Keratinocyte (primary cell): ENCODE data around the gene NEK6. TPM values are rescaled to one million over a fixed set of nuclear protein-coding genes. Genes with fewer than 3 reads are reported as not detected.

Experiments used
- DNase-seq: peaks from one replicate; pipeline ENCODE4 v3.0.0-alpha.2; 2011; ENCODE audit warnings: low read depth, missing footprints, low spot score
- FAIRE-seq: peaks from 2 replicates; lab custom pipeline; 2011; peaks lifted over from hg19 to GRCh38; lab: Jason Lieb, UNC
- H2AFZ ChIP-seq: 2 replicates; pipeline ENCODE4 v1.6.0; 2012; ENCODE audit warnings: low read length, control low read depth, inconsistent platforms; ENCODE audit not compliant: control insufficient read depth
- H3K27ac ChIP-seq: 2 replicates; pipeline ENCODE4 v1.5.1; 2011; ENCODE audit warnings: low read length; ENCODE audit not compliant: control insufficient read depth, insufficient read depth
- H3K27me3 ChIP-seq: 3 replicates; pipeline ENCODE4 v1.6.0; 2011; ENCODE audit warnings: low read length; ENCODE audit not compliant: control insufficient read depth, insufficient read depth; ENCODE audit errors: extremely low read depth
- H3K36me3 ChIP-seq, 2 experiments: 2 replicates in 1 of 2; 3 replicates in 1 of 2; pipeline ENCODE4 v1.5.1; 2011; ENCODE audit warnings: low read length in 2 of 2, mild to moderate bottlenecking in 1 of 2; ENCODE audit not compliant: control insufficient read depth in 2 of 2, insufficient read depth in 2 of 2; ENCODE audit errors: extremely low read depth in 1 of 2
- H3K4me1 ChIP-seq: 3 replicates; pipeline ENCODE4 v1.5.1; 2011; ENCODE audit warnings: low read length; ENCODE audit not compliant: control insufficient read depth, insufficient read depth; ENCODE audit errors: extremely low read depth
- H3K4me2 ChIP-seq: 3 replicates; pipeline ENCODE4 v1.6.0; 2011; ENCODE audit warnings: low read depth, low read length; ENCODE audit not compliant: control insufficient read depth, insufficient read depth; ENCODE audit errors: extremely low read depth
- H3K4me3 ChIP-seq, 3 experiments: fragments of 200-600 bp in 1 of 3; sonication (generic) in 1 of 3; 2 replicates in 2 of 3; 3 replicates in 1 of 3; pipeline ENCODE4 v1.5.1; 2011 to 2016; ENCODE audit warnings: low read length in 3 of 3, mild to moderate bottlenecking in 3 of 3, control low read depth in 2 of 3, inconsistent platforms in 1 of 3, low read depth in 1 of 3, mixed read lengths in 1 of 3, mixed run types in 1 of 3, moderate library complexity in 1 of 3; ENCODE audit not compliant: control insufficient read depth in 2 of 3, insufficient read depth in 2 of 3; ENCODE audit errors: extremely low read depth in 1 of 3
- H3K79me2 ChIP-seq: 2 replicates; pipeline ENCODE4 v1.6.0; 2012; ENCODE audit warnings: low read length; ENCODE audit not compliant: control insufficient read depth, insufficient read depth
- H3K9ac ChIP-seq: 3 replicates; pipeline ENCODE4 v1.6.0; 2011; ENCODE audit warnings: low read length; ENCODE audit not compliant: control insufficient read depth, insufficient read depth; ENCODE audit errors: extremely low read depth
- H3K9me1 ChIP-seq: 3 replicates; pipeline ENCODE4 v1.6.0; 2011; ENCODE audit warnings: low read length; ENCODE audit not compliant: control insufficient read depth, insufficient read depth; ENCODE audit errors: extremely low read depth
- H3K9me3 ChIP-seq: 2 replicates; pipeline ENCODE4 v1.5.1; 2012; ENCODE audit warnings: low read depth, low read length; ENCODE audit not compliant: control insufficient read depth
- H4K20me1 ChIP-seq: 3 replicates; pipeline ENCODE4 v1.6.0; 2011; ENCODE audit warnings: low read length; ENCODE audit not compliant: control insufficient read depth, insufficient read depth; ENCODE audit errors: extremely low read depth
- EZH2 ChIP-seq: IDR thresholded peaks from one replicate; pipeline ENCODE4 v1.6.1; 2012; ENCODE audit warnings: inconsistent platforms, mild to moderate bottlenecking, low read length, moderate library complexity
- dilution Hi-C: fragments of 300-500 bp; cut with MboI; formaldehyde crosslinking; loops from one replicate; pipeline ENCODE4 v1.7.0; 2020; ENCODE audit warnings: low sequenced_read_pairs; ENCODE audit not compliant: extremely low pct_ligation_motif_present
- polyA plus RNA-seq, 5 experiments: library from polyadenylated mRNA; depleted of rRNA in 3 of 5; stranded (reverse) in 3 of 5; stranded (forward) in 1 of 5; unstranded in 1 of 5; fragments of >200 nt; gene quantifications; 1 replicate in 1 of 5; 2 replicates in 3 of 5; 3 replicates in 1 of 5; pipeline versions ENCODE4 v1.2.1 to v1.2.3, GENCODE V29; 2011 to 2012; ENCODE audit warnings: missing spikeins in 2 of 5, low read depth in 1 of 5, low replicate concordance in 1 of 5
- TF ChIP-seq, protein P1 (sequence below), 3 experiments: IDR thresholded peaks in 1 of 3; conservative IDR thresholded peaks in 1 of 3; optimal IDR thresholded peaks in 1 of 3; 2 replicates in 2 of 3; 3 replicates in 1 of 3; pipeline versions ENCODE3 to v1.5.1; 2011; ENCODE audit warnings: low read length in 3 of 3, mild to moderate bottlenecking in 3 of 3, moderate library complexity in 2 of 3, control low read depth in 1 of 3, inconsistent platforms in 1 of 3; ENCODE audit not compliant: insufficient read depth in 2 of 3; ENCODE audit errors: extremely low read depth in 1 of 3

NEK6 gene
- polyA plus RNA-seq, 1 donor (not counting 4 experiments of a cell fraction or from before 2014, with no cell fraction given) = 56.4 TPM

DNA sequence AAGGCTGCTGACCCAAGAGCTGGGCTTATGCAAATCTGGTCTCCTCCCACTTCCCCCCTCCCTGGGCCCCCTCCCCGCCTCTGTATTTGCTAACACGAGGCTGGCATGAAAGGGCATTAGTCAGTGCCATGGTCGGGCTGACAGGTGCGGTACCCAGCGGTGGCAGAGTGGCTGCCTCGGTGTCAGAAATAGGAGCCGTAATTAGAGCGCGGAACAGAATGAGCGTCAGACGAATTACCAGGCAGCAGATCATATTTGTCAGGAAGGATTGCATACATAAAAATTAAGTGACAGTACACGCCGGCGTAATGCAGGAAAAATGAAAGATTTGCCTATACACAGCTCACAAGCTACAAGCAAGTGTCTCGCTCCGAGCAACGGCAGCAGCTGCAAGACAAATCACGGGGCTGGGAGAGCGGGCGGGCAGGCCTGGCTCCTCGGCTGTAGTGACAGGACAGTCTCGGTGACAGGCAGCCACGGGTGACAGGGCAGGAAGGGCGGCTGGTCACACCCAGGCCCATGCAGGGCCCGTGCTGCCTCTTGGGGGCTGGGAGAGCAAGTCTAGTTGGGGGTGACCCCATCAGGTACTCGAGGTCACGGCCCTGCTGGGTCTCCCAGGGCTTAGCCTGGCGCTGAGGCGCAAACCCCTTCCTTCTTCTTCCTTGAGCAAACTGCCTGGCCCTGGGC lies 72.4 kb downstream of the NEK6 start:
- dilution Hi-C loops = no loop called here
- no peak for FAIRE-seq
- no peak for TF ChIP-seq EZH2

DNA sequence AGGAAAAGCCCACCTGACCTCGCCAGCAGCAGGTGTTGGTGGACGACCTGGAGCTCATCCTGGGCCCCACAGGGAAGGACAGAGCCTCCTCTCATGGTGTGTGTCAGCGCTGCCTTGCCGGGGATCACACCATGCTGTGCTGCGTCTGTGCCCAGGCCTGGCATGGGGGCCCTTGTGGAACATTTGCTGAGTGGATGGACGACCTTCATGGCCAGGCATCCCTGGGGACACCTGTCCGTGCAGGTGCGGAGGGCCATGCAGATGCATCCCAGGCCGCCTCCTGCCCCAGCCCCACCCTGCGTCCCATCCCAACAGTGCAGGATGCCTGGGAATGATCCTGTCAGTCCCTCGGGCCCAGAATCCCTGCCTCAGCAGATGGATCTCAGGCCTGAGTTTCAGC lies 73.8 kb downstream of the NEK6 start:
- Histone ChIP-seq H3K27ac (no peak overlapping the region), H3K36me3 (peaks cover 10 to 29% of the 10 kb centered on the region in 2 experiments), H4K20me1 (no peaks in the 10 kb centered on the region), H3K79me2 (no peaks in the 10 kb centered on the region), H3K4me2 (no peak overlapping the region), H3K4me1 (no peaks in the 10 kb centered on the region), H3K9me3 (no peaks in the 10 kb centered on the region), H2AFZ (no peak overlapping the region), H3K9ac (no peak overlapping the region), H3K9me1 (no peaks in the 10 kb centered on the region), H3K27me3 (no peaks in the 10 kb centered on the region), H3K4me3 (no peak overlapping the region)
- no peak for TF ChIP-seq EZH2
- TF ChIP-seq, protein P1, sequence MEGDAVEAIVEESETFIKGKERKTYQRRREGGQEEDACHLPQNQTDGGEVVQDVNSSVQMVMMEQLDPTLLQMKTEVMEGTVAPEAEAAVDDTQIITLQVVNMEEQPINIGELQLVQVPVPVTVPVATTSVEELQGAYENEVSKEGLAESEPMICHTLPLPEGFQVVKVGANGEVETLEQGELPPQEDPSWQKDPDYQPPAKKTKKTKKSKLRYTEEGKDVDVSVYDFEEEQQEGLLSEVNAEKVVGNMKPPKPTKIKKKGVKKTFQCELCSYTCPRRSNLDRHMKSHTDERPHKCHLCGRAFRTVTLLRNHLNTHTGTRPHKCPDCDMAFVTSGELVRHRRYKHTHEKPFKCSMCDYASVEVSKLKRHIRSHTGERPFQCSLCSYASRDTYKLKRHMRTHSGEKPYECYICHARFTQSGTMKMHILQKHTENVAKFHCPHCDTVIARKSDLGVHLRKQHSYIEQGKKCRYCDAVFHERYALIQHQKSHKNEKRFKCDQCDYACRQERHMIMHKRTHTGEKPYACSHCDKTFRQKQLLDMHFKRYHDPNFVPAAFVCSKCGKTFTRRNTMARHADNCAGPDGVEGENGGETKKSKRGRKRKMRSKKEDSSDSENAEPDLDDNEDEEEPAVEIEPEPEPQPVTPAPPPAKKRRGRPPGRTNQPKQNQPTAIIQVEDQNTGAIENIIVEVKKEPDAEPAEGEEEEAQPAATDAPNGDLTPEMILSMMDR (optimal IDR thresholded peaks at IDR 0.05 in 1 of 3, IDR thresholded peaks at IDR 0.05 in 1 of 3, conservative IDR thresholded peaks at IDR 0.05 in 1 of 3; ENCODE audit: extremely low read depth in 1 of 3, insufficient read depth in 2 of 3, low read length in 3 of 3) = no peak
- no peak for DNase-seq
- dilution Hi-C loops = no loop called here
- no peak for FAIRE-seq

More for the DNA sequence above, 72.4 kb downstream of the NEK6 start:
- Histone ChIP-seq H3K36me3 (peaks cover 9 to 34% of the 10 kb centered on the region in 2 experiments), H3K9me1 (no peaks in the 10 kb centered on the region), H3K79me2 (no peaks in the 10 kb centered on the region), H3K27me3 (no peaks in the 10 kb centered on the region), H4K20me1 (no peaks in the 10 kb centered on the region), H3K4me2 (no peak overlapping the region), H3K9ac (no peak overlapping the region), H3K4me3 (no peak overlapping the region), H3K4me1 (no peaks in the 10 kb centered on the region), H2AFZ (no peak overlapping the region), H3K27ac (no peak overlapping the region), H3K9me3 (no peaks in the 10 kb centered on the region)
- no peak for DNase-seq
